Fibroblast of lung (primary cell): ENCODE data around the gene FRK. TPM values are rescaled to one million over a fixed set of nuclear protein-coding genes. Genes with fewer than 3 reads are reported as not detected.
"Not testable (repeated sequence)": the region's sequence is repeated elsewhere in the genome, so short reads cannot be mapped to it uniquely, and the experiment has no call there.

ENCODE experiments used
- DNase-seq, 2 donors: peaks; one replicate each; pipeline versions ENCODE4 v3.0.0 to v3.0.0-alpha.2; 2010; ENCODE audit warnings: low read depth in 2 of 2
- H2AFZ ChIP-seq: 2 replicates; pipeline ENCODE4 v1.5.1; 2012; ENCODE audit warnings: low read length, control low read depth, inconsistent platforms
- H3K27ac ChIP-seq: 2 replicates; pipeline ENCODE4 v1.5.1; 2011; ENCODE audit warnings: low read length, control low read depth; ENCODE audit not compliant: insufficient read depth
- H3K27me3 ChIP-seq: 2 replicates; pipeline ENCODE4 v1.5.1; 2011; ENCODE audit warnings: mild to moderate bottlenecking, low read length; ENCODE audit not compliant: control insufficient read depth, insufficient read depth
- H3K36me3 ChIP-seq: 2 replicates; pipeline ENCODE4 v1.5.1; 2011; ENCODE audit warnings: low read length; ENCODE audit not compliant: control insufficient read depth, insufficient read depth
- H3K4me1 ChIP-seq: 2 replicates; pipeline ENCODE4 v1.5.1; 2011; ENCODE audit warnings: low read length; ENCODE audit not compliant: control insufficient read depth, insufficient read depth; ENCODE audit errors: extremely low read depth
- H3K4me2 ChIP-seq: 2 replicates; pipeline ENCODE4 v1.5.1; 2011; ENCODE audit warnings: low read length, control low read depth; ENCODE audit not compliant: insufficient read depth; ENCODE audit errors: extremely low read depth
- H3K4me3 ChIP-seq, 4 experiments: fragments of 200-600 bp in 1 of 4; sonication (generic) in 1 of 4; replicated peaks in 1 of 4; 2 replicates each; pipeline ENCODE4 v1.5.1; 2011 to 2016; ENCODE audit warnings: low read length in 4 of 4, low read depth in 3 of 4, mild to moderate bottlenecking in 3 of 4, control low read depth in 2 of 4, inconsistent platforms in 1 of 4, mixed read lengths in 1 of 4; ENCODE audit not compliant: insufficient read depth in 1 of 4; ENCODE audit errors: control extremely low read depth in 1 of 4
- H3K79me2 ChIP-seq: 2 replicates; pipeline ENCODE4 v1.5.1; 2012; ENCODE audit warnings: mild to moderate bottlenecking, low read length, inconsistent platforms; ENCODE audit not compliant: control insufficient read depth, insufficient read depth
- H3K9ac ChIP-seq: 2 replicates; pipeline ENCODE4 v1.5.1; 2011; ENCODE audit warnings: mild to moderate bottlenecking, low read length, control low read depth; ENCODE audit not compliant: insufficient read depth
- H3K9me3 ChIP-seq: 2 replicates; pipeline ENCODE4 v1.5.1; 2012; ENCODE audit warnings: low read depth, low read length; ENCODE audit not compliant: control insufficient read depth, insufficient read depth
- H4K20me1 ChIP-seq: 2 replicates; pipeline ENCODE4 v1.5.1; 2011; ENCODE audit warnings: low read length; ENCODE audit not compliant: control insufficient read depth, insufficient read depth; ENCODE audit errors: extremely low read depth
- CTCF ChIP-seq, 2 donors: IDR thresholded peaks in 1 of 2; conservative IDR thresholded peaks in 1 of 2; 1 replicate in 1 of 2; 2 replicates in 1 of 2; pipeline ENCODE4 v1.5.1; 2011 to 2012; ENCODE audit warnings: low read length in 2 of 2, control low read depth in 1 of 2, inconsistent platforms in 1 of 2, low read depth in 1 of 2, mild to moderate bottlenecking in 1 of 2
- EZH2 ChIP-seq: IDR thresholded peaks from 2 replicates; pipeline ENCODE4 v1.5.1; 2012; ENCODE audit warnings: low read length, control low read depth, mild to moderate bottlenecking; ENCODE audit errors: missing control alignments
- polyA plus RNA-seq, 2 donors: library from polyadenylated mRNA; depleted of rRNA in 1 of 2; stranded (reverse) in 1 of 2; unstranded in 1 of 2; fragments of >200 nt; gene quantifications; 2 replicates each; pipeline ENCODE4 v1.2.1, GENCODE V29; 2011 to 2012; ENCODE audit warnings: missing spikeins in 1 of 2
- total RNA-seq: library from RNA; depleted of rRNA; stranded (reverse); fragments of >200 nt; gene quantifications from 2 replicates; pipeline ENCODE4 v1.2.1, GENCODE V29; 2014

The FRK gene
- total and polyA plus RNA-seq, 2 donors (not counting 1 experiment from before 2014, with no cell fraction given), result 0.18 to 0.33 TPM

GRCh38 chr6:115947966-115948541, 112.6 kb downstream of the FRK start:
- no peaks in the 10 kb centered on the region for H3K79me2 ChIP-seq
- no peaks in the 10 kb centered on the region for H3K4me1 ChIP-seq
- no peak overlapping the region for H3K9ac ChIP-seq
- DNase-seq, result no peak
- H3K4me3 ChIP-seq, result no peak overlapping the region
- H3K27me3 ChIP-seq, result no peaks in the 10 kb centered on the region
- H3K9me3 ChIP-seq, result no peaks in the 10 kb centered on the region
- no peaks in the 10 kb centered on the region for H3K36me3 ChIP-seq
- no peak overlapping the region for H3K27ac ChIP-seq
- no peak overlapping the region for H3K4me2 ChIP-seq
- no peak for TF ChIP-seq CTCF (conservative IDR thresholded peaks at IDR 0.05 in 1 of 2, IDR thresholded peaks at IDR 0.05 in 1 of 2; ENCODE audit: low read depth in 1 of 2, low read length in 2 of 2)
- TF ChIP-seq EZH2, result no peak
- H4K20me1 ChIP-seq, result no peaks in the 10 kb centered on the region
- no peak overlapping the region for H2AFZ ChIP-seq

- Histone ChIP-seq H2AFZ (no peak overlapping the region), H4K20me1 (no peaks in the 10 kb centered on the region), H3K4me3 (no peak overlapping the region), H3K27me3 (no peaks in the 10 kb centered on the region), H3K9ac (no peak overlapping the region), H3K9me3 (no peaks in the 10 kb centered on the region), H3K4me1 (no peaks in the 10 kb centered on the region), H3K27ac (no peak overlapping the region), H3K36me3 (no peaks in the 10 kb centered on the region), H3K79me2 (no peaks in the 10 kb centered on the region), H3K4me2 (no peak overlapping the region)
- no peak for TF ChIP-seq EZH2
- no peak for DNase-seq
These were observed 114.9 kb downstream of the FRK start for GRCh38 chr6:115945812-115946211.

- no peaks in the 10 kb centered on the region for H3K9me3 ChIP-seq
- no peak overlapping the region for H3K4me2 ChIP-seq
- no peaks in the 10 kb centered on the region for H3K27me3 ChIP-seq
- H3K36me3 ChIP-seq, result no peaks in the 10 kb centered on the region
- no peak overlapping the region for H3K9ac ChIP-seq
- no peak overlapping the region for H2AFZ ChIP-seq
- no peaks in the 10 kb centered on the region for H3K79me2 ChIP-seq
- no peak overlapping the region for H3K4me3 ChIP-seq
- no peak for TF ChIP-seq CTCF (conservative IDR thresholded peaks at IDR 0.05 in 1 of 2, IDR thresholded peaks at IDR 0.05 in 1 of 2; ENCODE audit: low read depth in 1 of 2, low read length in 2 of 2)
- TF ChIP-seq EZH2, result no peak
- H3K4me1 ChIP-seq, result no peaks in the 10 kb centered on the region
- no peak overlapping the region for H3K27ac ChIP-seq
- H4K20me1 ChIP-seq, result no peaks in the 10 kb centered on the region
- peak in 1 of 2 donors; percentile 65 for DNase-seq
These were observed 115.4 kb downstream of the FRK start for GRCh38 chr6:115945306-115945705.

- H3K27ac ChIP-seq, H3K79me2 ChIP-seq, H3K36me3 ChIP-seq, H3K27me3 ChIP-seq, H3K4me1 ChIP-seq, DNase-seq, H4K20me1 ChIP-seq, H2AFZ ChIP-seq, H3K4me3 ChIP-seq, H3K4me2 ChIP-seq, H3K9ac ChIP-seq, H3K9me3 ChIP-seq: not testable (repeated sequence)
These were observed 115.9 kb downstream of the FRK start for GRCh38 chr6:115944829-115945228.

- H4K20me1 ChIP-seq, DNase-seq, H3K9ac ChIP-seq: not testable (repeated sequence)
These were observed 123.2 kb downstream of the FRK start for GRCh38 chr6:115937502-115937901.

More at GRCh38 chr6:115937502-115937901, 123.2 kb downstream of the FRK start:
- not testable (repeated sequence) for H3K27me3 ChIP-seq, H3K27ac ChIP-seq, H3K79me2 ChIP-seq, H3K4me2 ChIP-seq, H3K4me1 ChIP-seq, H3K9me3 ChIP-seq, H3K4me3 ChIP-seq, H3K36me3 ChIP-seq, H2AFZ ChIP-seq
